CD4-positive, CD25-positive, alpha-beta regulatory T cell (primary cell): ENCODE results near the gene GRID2. TPM values are rescaled to one million over a fixed set of nuclear protein-coding genes. Genes with fewer than 3 reads are reported as not detected.

Source experiments
- ATAC-seq, 2 donors: fragments of 150-1000 bp; cut with Tn5 transposase; one replicate each; pipeline ENCODE4 v1.10.0; 2021; ENCODE audit warnings: low read depth in 2 of 2, moderate number of reproducible peaks in 2 of 2, moderate library complexity in 1 of 2
- DNase-seq, 3 donors: peaks; one replicate each; pipeline versions ENCODE4 v3.0.0 to v3.0.0-alpha.2; 2012 to 2022; ENCODE audit warnings: mixed read lengths in 1 of 3
- H3K27ac ChIP-seq: one replicate; pipeline ENCODE4 v1.7.0; 2013; ENCODE audit warnings: mild to moderate bottlenecking, low read length; ENCODE audit not compliant: insufficient read depth, poor library complexity, severe bottlenecking
- H3K27me3 ChIP-seq: one replicate; pipeline ENCODE4 v1.7.0; 2013; ENCODE audit warnings: low read length; ENCODE audit not compliant: control insufficient read depth, insufficient read depth
- H3K36me3 ChIP-seq: one replicate; pipeline ENCODE4 v1.7.0; 2013; ENCODE audit warnings: mild to moderate bottlenecking, low read length, moderate library complexity; ENCODE audit not compliant: control insufficient read depth, insufficient read depth
- H3K4me1 ChIP-seq: 2 replicates; pipeline ENCODE4 v1.7.0; 2013; ENCODE audit warnings: mild to moderate bottlenecking, low read length; ENCODE audit not compliant: insufficient read depth, control insufficient read depth, poor library complexity, severe bottlenecking
- H3K4me3 ChIP-seq: one replicate; pipeline ENCODE4 v1.7.0; 2013; ENCODE audit warnings: low read depth, mild to moderate bottlenecking, low read length, moderate library complexity
- H3K9me3 ChIP-seq, 2 experiments: 1 replicate in 1 of 2; 2 replicates in 1 of 2; pipeline ENCODE4 v1.7.0; 2013; ENCODE audit warnings: low read length in 2 of 2, mild to moderate bottlenecking in 1 of 2, moderate library complexity in 1 of 2; ENCODE audit not compliant: control insufficient read depth in 2 of 2
- H3K27ac Mint-ChIP-seq, 3 donors: one replicate each; pipeline ENCODE4 v1.8.0; 2020 to 2022; ENCODE audit warnings: mild to moderate bottlenecking in 3 of 3, mixed read lengths in 3 of 3, moderate library complexity in 2 of 3
- H3K27me3 Mint-ChIP-seq: one replicate; pipeline ENCODE4 v1.8.0; 2022; ENCODE audit warnings: mild to moderate bottlenecking, mixed read lengths
- H3K36me3 Mint-ChIP-seq: one replicate; pipeline ENCODE4 v1.8.0; 2020; ENCODE audit warnings: mixed read lengths
- H3K4me1 Mint-ChIP-seq, 4 donors: one replicate each; pipeline ENCODE4 v1.8.0; 2020 to 2022; ENCODE audit warnings: mixed read lengths in 4 of 4, mild to moderate bottlenecking in 1 of 4
- H3K4me3 Mint-ChIP-seq, 4 donors: one replicate each; pipeline ENCODE4 v1.8.0; 2020 to 2022; ENCODE audit warnings: mild to moderate bottlenecking in 4 of 4, mixed read lengths in 4 of 4, moderate library complexity in 3 of 4
- H3K9me3 Mint-ChIP-seq, 7 donors: one replicate each; pipeline ENCODE4 v1.8.0; 2020 to 2022; ENCODE audit warnings: mixed read lengths in 7 of 7, mild to moderate bottlenecking in 3 of 7, moderate library complexity in 2 of 7
- polyA plus RNA-seq, 4 donors: library from polyadenylated mRNA; unstranded; fragments of 300-500 nt; fragmentation: Illumina TruSeq; gene quantifications; one replicate each; pipeline ENCODE4 v1.2.3, GENCODE V29; 2021
- total RNA-seq: library from RNA; stranded (reverse); gene quantifications from one replicate; pipeline ENCODE4 v1.2.3, GENCODE V29; 2022

Gene GRID2
- total and polyA plus RNA-seq, 5 donors from 2014 or later = not detected

DNA sequence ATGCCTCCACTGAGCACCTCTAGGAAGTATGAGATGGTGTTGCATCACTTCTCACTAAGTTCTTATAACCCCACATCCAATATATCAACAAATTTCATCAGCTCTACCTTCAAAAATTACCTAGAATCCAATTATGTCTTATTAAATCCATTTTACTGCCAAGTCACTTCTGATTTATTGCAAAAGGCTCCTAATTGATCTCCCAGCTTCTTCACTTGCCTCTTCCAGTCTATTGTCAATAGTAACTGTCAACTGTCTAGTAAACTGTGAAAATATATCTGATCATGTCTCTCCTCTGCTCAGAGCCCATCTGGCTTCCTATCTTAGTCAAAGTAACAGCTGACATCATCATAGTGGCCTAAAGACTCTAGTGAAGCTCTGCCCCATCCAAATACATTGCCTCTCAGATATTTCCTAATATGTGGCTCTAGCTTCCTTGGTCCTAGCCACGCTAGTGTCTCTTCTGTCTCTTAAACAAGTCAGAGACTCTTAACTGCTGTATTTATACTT, 1110.3 kb downstream of the GRID2 start:
- H3K27ac ChIP-seq = no peak overlapping the region
- H3K9me3 ChIP-seq = no peaks in the 10 kb centered on the region
- Mint-ChIP-seq H3K9me3 (peaks cover 0 to 15% (median 4%) of the 10 kb centered on the region in 7 donors), H3K27ac (no peak overlapping the region), H3K4me3 (no peak overlapping the region), H3K4me1 (peaks cover 0 to 5% (median 0%) of the 10 kb centered on the region in 4 donors), H3K36me3 (no peaks in the 10 kb centered on the region), H3K27me3 (no peaks in the 10 kb centered on the region)
- ATAC-seq (no peak), DNase-seq (no peak)
- H3K4me1 ChIP-seq = no peaks in the 10 kb centered on the region
- no peak overlapping the region for H3K4me3 ChIP-seq
- H3K36me3 ChIP-seq = no peaks in the 10 kb centered on the region
- H3K27me3 ChIP-seq = no peaks in the 10 kb centered on the region

- Histone ChIP-seq H3K27me3 (no peaks in the 10 kb centered on the region), H3K4me1 (no peaks in the 10 kb centered on the region), H3K36me3 (no peaks in the 10 kb centered on the region), H3K27ac (no peak overlapping the region), H3K9me3 (no peaks in the 10 kb centered on the region), H3K4me3 (no peak overlapping the region)
- Mint-ChIP-seq H3K27me3 (no peaks in the 10 kb centered on the region), H3K36me3 (no peaks in the 10 kb centered on the region), H3K4me1 (peaks cover 0 to 5% (median 0%) of the 10 kb centered on the region in 4 donors), H3K27ac (no peak overlapping the region), H3K4me3 (no peak overlapping the region), H3K9me3 (peaks cover 0 to 11% (median 2%) of the 10 kb centered on the region in 7 donors)
- ATAC-seq (no peak), DNase-seq (no peak)
Measured at GRCh38 chr4:93416344-93417128, 1112.8 kb downstream of the GRID2 start.

GRCh38 chr4:93431371-93431770, 1127.6 kb downstream of the GRID2 start:
- no peaks in the 10 kb centered on the region for H3K36me3 Mint-ChIP-seq
- no peak overlapping the region for H3K27ac Mint-ChIP-seq
- no peak overlapping the region for H3K4me3 Mint-ChIP-seq
- DNase-seq (no peak), ATAC-seq (no peak)
- no peaks in the 10 kb centered on the region for H3K4me1 Mint-ChIP-seq
- no peaks in the 10 kb centered on the region for H3K27me3 ChIP-seq
- H3K9me3 Mint-ChIP-seq = peaks cover 0 to 6% (median 5%) of the 10 kb centered on the region in 7 donors
- no peaks in the 10 kb centered on the region for H3K9me3 ChIP-seq
- H3K27me3 Mint-ChIP-seq = no peaks in the 10 kb centered on the region
- no peaks in the 10 kb centered on the region for H3K36me3 ChIP-seq
- H3K4me1 ChIP-seq = no peaks in the 10 kb centered on the region
- H3K27ac ChIP-seq = no peak overlapping the region
- H3K4me3 ChIP-seq = no peak overlapping the region

DNA sequence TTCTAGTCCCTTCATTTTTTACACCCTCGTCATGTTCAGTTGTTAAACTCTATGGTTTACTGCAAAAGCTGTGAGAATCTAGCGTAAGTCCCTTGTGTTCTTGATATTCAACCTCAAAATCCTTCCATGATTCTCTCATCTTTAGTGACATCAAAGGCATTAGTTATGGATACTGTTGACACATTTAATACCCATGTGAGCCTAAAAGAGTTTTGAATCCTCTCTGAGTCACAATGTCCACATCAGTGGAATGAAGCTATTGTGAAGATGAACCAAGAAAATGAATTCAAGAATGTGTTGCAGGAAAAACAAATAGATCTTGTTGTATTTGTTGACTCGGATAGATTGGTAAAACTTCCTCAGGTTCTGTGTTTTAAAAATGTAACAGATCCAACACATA, 1130.1 kb downstream of the GRID2 start:
- no peak overlapping the region for H3K4me3 ChIP-seq
- DNase-seq (no peak), ATAC-seq (no peak)
- Mint-ChIP-seq H3K27me3 (no peaks in the 10 kb centered on the region), H3K4me1 (no peaks in the 10 kb centered on the region), H3K4me3 (no peak overlapping the region), H3K27ac (no peak overlapping the region), H3K9me3 (peaks cover 2 to 8% (median 5%) of the 10 kb centered on the region in 7 donors), H3K36me3 (no peaks in the 10 kb centered on the region)
- no peaks in the 10 kb centered on the region for H3K27me3 ChIP-seq
- no peaks in the 10 kb centered on the region for H3K4me1 ChIP-seq
- H3K36me3 ChIP-seq = no peaks in the 10 kb centered on the region
- no peak overlapping the region for H3K27ac ChIP-seq
- H3K9me3 ChIP-seq = no peaks in the 10 kb centered on the region

- H3K9me3 Mint-ChIP-seq = peaks cover 2 to 12% (median 8%) of the 10 kb centered on the region in 7 donors
- no peak overlapping the region for H3K4me3 Mint-ChIP-seq
- Histone ChIP-seq H3K27ac (no peak overlapping the region), H3K27me3 (no peaks in the 10 kb centered on the region), H3K36me3 (no peaks in the 10 kb centered on the region), H3K4me3 (no peak overlapping the region), H3K9me3 (no peaks in the 10 kb centered on the region), H3K4me1 (no peaks in the 10 kb centered on the region)
- no peaks in the 10 kb centered on the region for H3K36me3 Mint-ChIP-seq
- DNase-seq = no peak
- no peaks in the 10 kb centered on the region for H3K27me3 Mint-ChIP-seq
- no peak for ATAC-seq
- no peak overlapping the region for H3K27ac Mint-ChIP-seq
- no peaks in the 10 kb centered on the region for H3K4me1 Mint-ChIP-seq
Measured at GRCh38 chr4:93436000-93436626, 1132.3 kb downstream of the GRID2 start.

DNA sequence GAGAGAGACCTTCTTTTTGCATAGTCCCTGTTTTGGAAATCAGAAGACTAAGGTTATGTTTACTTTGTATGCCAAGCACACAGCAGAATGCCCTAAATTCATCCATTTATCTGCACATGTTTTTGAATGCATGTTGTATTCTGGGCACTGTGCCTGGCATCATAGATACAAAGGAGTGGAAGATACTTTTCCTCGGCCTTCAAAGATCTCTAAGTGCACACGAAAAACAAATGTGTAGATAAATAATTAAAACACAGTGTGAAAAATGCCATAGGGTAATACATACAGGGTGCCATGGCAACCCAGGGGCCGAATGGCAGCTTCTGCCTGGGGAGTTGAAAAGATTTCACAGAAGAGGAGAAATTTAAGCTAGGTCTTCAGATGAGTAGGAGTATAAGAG, 1134.2 kb downstream of the GRID2 start:
- Histone ChIP-seq H3K36me3 (no peaks in the 10 kb centered on the region), H3K4me3 (no peak overlapping the region), H3K27ac (no peak overlapping the region), H3K27me3 (no peaks in the 10 kb centered on the region), H3K4me1 (no peaks in the 10 kb centered on the region), H3K9me3 (no peaks in the 10 kb centered on the region)
- no peaks in the 10 kb centered on the region for H3K36me3 Mint-ChIP-seq
- H3K4me1 Mint-ChIP-seq = no peaks in the 10 kb centered on the region
- H3K4me3 Mint-ChIP-seq = no peak overlapping the region
- ATAC-seq = no peak
- peaks cover 5 to 14% (median 8%) of the 10 kb centered on the region in 7 donors for H3K9me3 Mint-ChIP-seq
- H3K27ac Mint-ChIP-seq = no peak overlapping the region
- no peak for DNase-seq
- H3K27me3 Mint-ChIP-seq = no peaks in the 10 kb centered on the region

DNA sequence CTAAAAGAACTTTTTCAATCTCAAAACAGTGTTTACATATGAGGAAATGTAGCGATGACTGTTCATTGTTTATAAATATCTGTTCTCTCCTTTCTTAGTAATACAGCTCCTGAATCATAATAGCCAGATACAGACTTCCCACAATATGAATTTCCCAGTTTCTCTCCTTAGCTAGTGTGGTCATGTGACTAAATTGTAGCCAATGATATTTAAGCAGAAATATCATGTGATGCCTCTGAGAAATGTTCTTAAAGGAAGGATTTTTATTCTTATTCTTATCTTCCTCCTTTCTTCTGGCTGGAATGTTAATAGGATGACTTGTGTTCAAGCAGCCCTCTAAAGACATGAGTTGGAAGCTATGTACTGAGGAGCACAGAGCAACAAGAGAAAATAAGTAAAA, 1141.1 kb downstream of the GRID2 start:
- no peak overlapping the region for H3K4me3 ChIP-seq
- no peaks in the 10 kb centered on the region for H3K4me1 Mint-ChIP-seq
- no peak overlapping the region for H3K27ac ChIP-seq
- ATAC-seq (no peak), DNase-seq (no peak)
- H3K27me3 ChIP-seq = no peaks in the 10 kb centered on the region
- no peaks in the 10 kb centered on the region for H3K9me3 ChIP-seq
- H3K36me3 ChIP-seq = no peaks in the 10 kb centered on the region
- H3K4me1 ChIP-seq = no peaks in the 10 kb centered on the region
- H3K27me3 Mint-ChIP-seq = no peaks in the 10 kb centered on the region
- no peak overlapping the region for H3K27ac Mint-ChIP-seq
- no peak overlapping the region for H3K4me3 Mint-ChIP-seq
- no peaks in the 10 kb centered on the region for H3K36me3 Mint-ChIP-seq
- peaks cover 0 to 9% (median 7%) of the 10 kb centered on the region in 7 donors for H3K9me3 Mint-ChIP-seq
